ENCODE data around the gene SKI. TPM values are rescaled to one million over a fixed set of nuclear protein-coding genes. Genes with fewer than 3 reads are reported as not detected.

SKI gene
- total RNA-seq, 1 experiment from 2014 or later: 53.7 TPM

- Mint-ChIP-seq H3K9me3 (ENCODE audit: unreplicated experiment) (no peaks in the 10 kb centered on the region), H3K4me1 (ENCODE audit: insufficient read depth, unreplicated experiment) (peaks cover 8% of the 10 kb centered on the region), H3K4me3 (ENCODE audit: unreplicated experiment) (no peak overlapping the region), H3K27ac (ENCODE audit: low read depth, unreplicated experiment) (no peak overlapping the region), H3K36me3 (ENCODE audit: insufficient read depth, unreplicated experiment) (peaks cover 20% of the 10 kb centered on the region), H3K27me3 (ENCODE audit: insufficient read depth, unreplicated experiment) (no peaks in the 10 kb centered on the region)
- POLR2A ChIA-PET: interaction anchor here (0.7 kb wide), 1 partner anchor 12 kb away, joined by 3 read pairs; no protein-coding TSS in a partner anchor
- no peak for DNase-seq (ENCODE audit: unreplicated experiment)
- TF ChIP-seq CTCF (IDR thresholded peaks at IDR 0.05; ENCODE audit: unreplicated experiment): no peak
- CTCF ChIA-PET: no interaction called here
- no TSS peak for BruUV-seq (replicated peaks)
- intact Hi-C loops (cut with micrococcal nuclease): no loop called here
Observed at GRCh38 chr1:2248854-2249558, 20.9 kb downstream of the SKI start.

- intact Hi-C loops (cut with micrococcal nuclease): no loop called here
- Mint-ChIP-seq H3K27me3 (ENCODE audit: insufficient read depth, unreplicated experiment) (no peaks in the 10 kb centered on the region), H3K27ac (ENCODE audit: low read depth, unreplicated experiment) (no peak overlapping the region), H3K4me3 (ENCODE audit: unreplicated experiment) (no peak overlapping the region), H3K9me3 (ENCODE audit: unreplicated experiment) (no peaks in the 10 kb centered on the region), H3K36me3 (ENCODE audit: insufficient read depth, unreplicated experiment) (peaks cover 20% of the 10 kb centered on the region), H3K4me1 (ENCODE audit: insufficient read depth, unreplicated experiment) (peaks cover 8% of the 10 kb centered on the region)
- no TSS peak for BruUV-seq (replicated peaks)
- POLR2A ChIA-PET: interaction anchor here (0.7 kb wide), 1 partner anchor 12 kb away, joined by 3 read pairs; no protein-coding TSS in a partner anchor
- no peak for DNase-seq (ENCODE audit: unreplicated experiment)
- TF ChIP-seq CTCF (IDR thresholded peaks at IDR 0.05; ENCODE audit: unreplicated experiment): no peak
- CTCF ChIA-PET: interaction anchor here (0.6 kb wide), 1 partner anchor 470 kb away, joined by 3 read pairs; no protein-coding TSS in a partner anchor
Observed at GRCh38 chr1:2249559-2249906, 21.4 kb downstream of the SKI start.

GRCh38 chr1:2250721-2251281 lies 22.7 kb downstream of the SKI start:
- Mint-ChIP-seq H3K27ac (ENCODE audit: low read depth, unreplicated experiment) (no peak overlapping the region), H3K4me1 (ENCODE audit: insufficient read depth, unreplicated experiment) (peaks cover 8% of the 10 kb centered on the region), H3K9me3 (ENCODE audit: unreplicated experiment) (no peaks in the 10 kb centered on the region), H3K36me3 (ENCODE audit: insufficient read depth, unreplicated experiment) (peaks cover 20% of the 10 kb centered on the region), H3K27me3 (ENCODE audit: insufficient read depth, unreplicated experiment) (no peaks in the 10 kb centered on the region), H3K4me3 (ENCODE audit: unreplicated experiment) (no peak overlapping the region)
- no peak for DNase-seq (ENCODE audit: unreplicated experiment)
- BruUV-seq (replicated peaks): no TSS peak
- ChIA-PET POLR2A (no interaction called here), CTCF (no interaction called here)
- intact Hi-C loops (cut with micrococcal nuclease): no loop called here
- no peak for TF ChIP-seq CTCF (IDR thresholded peaks at IDR 0.05; ENCODE audit: unreplicated experiment)

- Mint-ChIP-seq H3K9me3 (ENCODE audit: unreplicated experiment) (no peaks in the 10 kb centered on the region), H3K27me3 (ENCODE audit: insufficient read depth, unreplicated experiment) (no peaks in the 10 kb centered on the region), H3K27ac (ENCODE audit: low read depth, unreplicated experiment) (no peak overlapping the region), H3K4me1 (ENCODE audit: insufficient read depth, unreplicated experiment) (peaks cover 3% of the 10 kb centered on the region), H3K36me3 (ENCODE audit: insufficient read depth, unreplicated experiment) (peaks cover 20% of the 10 kb centered on the region), H3K4me3 (ENCODE audit: unreplicated experiment) (no peak overlapping the region)
- intact Hi-C loops (cut with micrococcal nuclease): no loop called here
- CTCF ChIA-PET: no interaction called here
- no peak for DNase-seq (ENCODE audit: unreplicated experiment)
- POLR2A ChIA-PET: interaction anchor here (0.6 to 1.0 kb wide), 2 partner anchors 16 to 21 kb away, joined by 3 read pairs; no protein-coding TSS in a partner anchor
- no TSS peak for BruUV-seq (replicated peaks)
- TF ChIP-seq CTCF (IDR thresholded peaks at IDR 0.05; ENCODE audit: unreplicated experiment): no peak
Observed at GRCh38 chr1:2251363-2251762, 23.2 kb downstream of the SKI start.

Data from MCF 10A (cell line).